GM19193 (cell line): Measurements from ENCODE around the gene MAP2K3.

ENCODE experiments used
- POLR2A ChIP-seq: IDR thresholded peaks from 4 replicates; pipeline ENCODE4 v1.6.1; 2011; ENCODE audit not compliant: insufficient read depth, insufficient read length; ENCODE audit errors: extremely low read depth

MAP2K3 gene

GRCh38 chr17:21284319-21285163 lies at the start of gene MAP2K3:
Gene MAP2K3 (plus strand): TSS chr17:21284711. CDS start chr17:21284921, 210 bp downstream.
- TF ChIP-seq POLR2A = peak; percentile 79

- TF ChIP-seq POLR2A = no peak
These were observed 48.6 kb upstream of the MAP2K3 start for GRCh38 chr17:21235921-21236320.

- TF ChIP-seq POLR2A = no peak
These were observed 44.7 kb upstream of the MAP2K3 start for GRCh38 chr17:21239680-21240368.

DNA sequence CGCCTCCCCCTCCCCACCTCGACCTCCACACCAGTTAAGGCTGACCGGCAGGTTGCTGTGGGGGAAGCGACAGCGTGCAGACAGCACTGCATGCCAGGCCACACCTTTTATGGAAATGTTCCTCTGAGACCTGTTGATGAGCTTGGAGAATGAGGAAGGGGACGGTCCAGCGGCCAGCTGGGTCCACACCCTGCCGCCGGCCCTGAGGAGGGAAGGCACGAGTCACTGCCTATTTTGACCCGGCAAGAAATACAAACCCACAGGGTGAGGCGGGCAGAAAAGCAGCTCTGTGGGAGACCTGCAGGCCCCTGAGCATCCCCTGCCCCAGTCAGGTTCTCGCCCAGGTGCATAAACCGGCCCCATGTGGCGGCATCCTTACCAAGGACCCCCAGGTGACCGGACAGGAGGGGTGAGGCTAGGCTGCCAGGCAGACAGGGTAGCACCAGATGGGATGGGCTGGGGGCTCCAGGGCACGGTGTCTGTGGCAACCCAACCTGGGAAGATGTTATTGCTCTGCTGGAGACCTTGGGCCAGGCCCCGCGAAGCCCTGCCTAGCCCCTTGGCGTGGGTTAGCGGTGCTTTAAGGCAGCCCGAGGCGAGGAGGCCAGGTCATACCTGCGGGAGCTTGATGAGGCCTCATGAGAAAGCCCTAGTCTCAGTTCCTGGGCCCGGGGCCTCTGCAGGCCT lies 44.0 kb upstream of the MAP2K3 start:
- no peak for TF ChIP-seq POLR2A

DNA sequence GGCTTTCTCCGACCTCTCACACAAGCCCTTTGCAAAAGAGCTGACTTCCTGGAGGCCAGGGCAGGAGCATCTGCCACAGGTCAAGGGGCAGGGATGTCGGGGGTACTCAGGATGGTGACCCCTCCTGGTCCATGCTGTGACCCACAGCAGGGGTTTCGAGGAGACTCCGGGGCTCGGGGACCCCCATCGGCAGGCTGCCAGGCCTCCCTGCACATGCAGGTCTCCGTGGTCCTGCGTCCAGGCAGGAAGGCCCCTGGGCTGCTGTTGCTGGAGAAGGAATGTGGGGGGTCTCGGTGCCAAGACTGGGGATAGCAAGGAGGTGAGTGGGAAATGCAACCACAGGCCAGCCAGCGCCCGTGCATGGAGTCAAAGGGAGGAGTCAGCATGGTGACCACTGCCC lies 42.9 kb upstream of the MAP2K3 start:
- TF ChIP-seq POLR2A = no peak

DNA sequence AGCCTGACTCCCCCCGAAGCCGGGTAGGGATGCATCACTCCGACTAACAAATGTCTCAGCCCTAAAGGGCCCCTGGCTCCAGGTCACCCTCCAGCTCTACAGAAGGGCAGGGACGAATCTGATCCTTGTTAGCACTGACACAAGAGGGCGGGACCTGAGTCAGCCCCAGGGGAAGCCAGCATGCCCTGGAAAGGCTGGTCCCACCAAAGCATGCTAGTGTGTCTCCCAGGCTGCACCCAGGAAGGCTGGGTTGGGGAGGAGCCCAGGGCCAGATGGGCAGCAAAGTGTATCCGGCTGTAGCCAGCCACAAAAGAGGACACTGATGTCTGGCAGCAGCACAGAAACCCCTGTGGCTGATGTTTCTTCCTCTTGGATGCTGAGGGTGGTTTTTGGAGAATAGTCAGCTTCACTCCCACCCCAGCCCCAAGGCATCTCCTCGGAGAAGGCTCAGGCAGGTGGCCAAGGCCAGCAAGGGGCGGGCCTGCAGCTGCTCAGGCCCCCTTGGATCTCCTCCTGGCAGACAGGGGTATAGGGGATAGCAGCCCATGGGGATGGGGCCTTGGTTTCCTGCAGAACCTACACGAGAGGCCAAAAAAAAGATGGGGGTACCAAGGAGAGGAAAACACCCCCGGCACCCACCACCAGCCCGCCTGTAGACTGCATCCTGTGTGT lies 42.3 kb upstream of the MAP2K3 start:
- no peak for TF ChIP-seq POLR2A

- no peak for TF ChIP-seq POLR2A
These were observed 41.6 kb upstream of the MAP2K3 start for GRCh38 chr17:21242780-21243515.

GRCh38 chr17:21243516-21244303 lies 40.8 kb upstream of the MAP2K3 start:
- TF ChIP-seq POLR2A = no peak

DNA sequence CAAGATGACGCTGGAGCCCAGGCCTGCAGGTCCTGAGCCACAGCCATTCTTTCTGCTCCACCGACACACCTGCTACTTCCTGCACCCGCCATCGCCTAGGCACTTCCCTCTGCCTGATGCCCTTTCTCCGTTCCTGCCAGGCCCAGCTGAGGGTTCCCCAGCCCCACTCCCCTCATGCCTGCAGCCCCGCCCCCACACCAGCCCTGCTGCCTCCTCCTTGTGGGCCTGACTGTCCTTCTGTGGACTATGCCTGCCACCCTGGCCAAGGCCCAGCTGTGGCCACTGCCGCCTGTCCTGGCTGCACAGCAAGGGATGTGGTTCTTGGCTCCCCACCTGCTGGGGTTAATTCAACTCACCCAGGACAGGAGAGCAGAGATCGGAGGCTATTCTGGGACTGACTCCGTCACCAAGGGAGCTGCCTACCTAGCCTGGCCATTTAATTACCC lies 38.8 kb upstream of the MAP2K3 start:
- no peak for TF ChIP-seq POLR2A

DNA sequence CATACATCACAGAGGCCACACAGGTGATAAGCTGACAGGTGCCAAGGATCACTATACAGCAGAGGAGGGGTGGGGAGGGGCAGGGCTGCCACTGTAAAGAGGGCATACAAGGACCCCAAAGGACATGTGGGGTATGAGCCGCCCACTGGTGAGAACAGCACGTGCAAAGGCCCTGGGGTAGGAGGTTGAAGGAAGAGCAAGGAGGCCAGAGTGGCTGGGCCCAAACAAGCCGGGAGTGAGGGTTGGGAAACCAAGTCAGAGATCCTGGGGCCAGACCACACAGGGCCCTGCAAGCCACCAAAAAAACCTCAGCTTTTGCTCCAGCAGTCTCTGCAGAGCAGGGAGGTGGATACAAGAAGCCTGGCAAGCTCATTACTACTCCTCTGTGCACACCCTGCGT lies 37.8 kb upstream of the MAP2K3 start:
- TF ChIP-seq POLR2A = no peak

- TF ChIP-seq POLR2A = no peak
These were observed 36.8 kb upstream of the MAP2K3 start for GRCh38 chr17:21247552-21248258.

- TF ChIP-seq POLR2A = no peak
These were observed 36.0 kb upstream of the MAP2K3 start for GRCh38 chr17:21248500-21248899.
